H4 (cell line): ENCODE measurements around the gene SENP5. TPM values are rescaled to one million over a fixed set of nuclear protein-coding genes. Genes with fewer than 3 reads are reported as not detected.

ENCODE experiments used
- DNase-seq: peaks from one replicate; pipeline ENCODE4 v3.0.0-alpha.2; 2015; ENCODE audit warnings: low spot score
- total RNA-seq: library from RNA; depleted of rRNA; stranded (reverse); fragments of >200 nt; shearing (Covaris generic); gene quantifications from 2 replicates; pipeline ENCODE4 v1.2.3, GENCODE V29; 2014; rRNA removed

SENP5 gene
- total RNA-seq, 1 experiment from 2014 or later: 28.4 TPM

GRCh38 chr3:196967412-196968232 is 99.9 kb downstream of the SENP5 start:
- no peak for DNase-seq

- no peak for DNase-seq
Measured at GRCh38 chr3:196968233-196969133, 100.8 kb downstream of the SENP5 start, which contains the start of gene PIGZ. Gene PIGZ, minus strand, starts transcription at chr3:196968833. Its CDS starts 16,802 bp downstream, at chr3:196952031.

- no peak for DNase-seq
Measured at GRCh38 chr3:196969134-196969659, 101.5 kb downstream of the SENP5 start.

GRCh38 chr3:196969660-196970546 is 102.2 kb downstream of the SENP5 start:
- DNase-seq: no peak

GRCh38 chr3:196970547-196971093 is 102.9 kb downstream of the SENP5 start:
- no peak for DNase-seq

GRCh38 chr3:196971094-196971698 is 103.5 kb downstream of the SENP5 start:
- DNase-seq: no peak

GRCh38 chr3:196974661-196975060 is 106.9 kb downstream of the SENP5 start:
- no peak for DNase-seq

GRCh38 chr3:196975349-196975748 is 107.6 kb downstream of the SENP5 start:
- DNase-seq: no peak

- DNase-seq: no peak
Measured at GRCh38 chr3:196976941-196977340, 109.2 kb downstream of the SENP5 start.

GRCh38 chr3:196979545-196979944 is 111.8 kb downstream of the SENP5 start:
- no peak for DNase-seq

- no peak for DNase-seq
Measured at GRCh38 chr3:196981657-196982056, 113.9 kb downstream of the SENP5 start.

- no peak for DNase-seq
Measured at GRCh38 chr3:196983186-196983585, 115.5 kb downstream of the SENP5 start.

Other genes starting within 250 kb of the SENP5 start
- 0.02 TPM in 1 of 2 replicates, not detected in the other for gene NRROS, start 228.2 kb upstream of the SENP5 start, total RNA-seq
- gene CEP19, start 155.7 kb upstream of the SENP5 start, total RNA-seq: 5.4 and 6.2 TPM in 2 replicates
- gene PIGX, start 155.5 kb upstream of the SENP5 start, total RNA-seq: 34.1 and 57.3 TPM in 2 replicates
- 24.8 and 51.3 TPM in 2 replicates for gene PAK2, start 128.1 kb upstream of the SENP5 start, total RNA-seq
- 96.0 and 116 TPM in 2 replicates for gene NCBP2, start 74.6 kb downstream of the SENP5 start, total RNA-seq
- gene PIGZ, start 100.9 kb downstream of the SENP5 start, total RNA-seq: 0.89 and 1.7 TPM in 2 replicates
- 4.9 and 7.0 TPM in 2 replicates for gene MELTF, start 161.9 kb downstream of the SENP5 start, total RNA-seq